HUDEP-2 (cell line): ENCODE measurements around the gene FGF14.
"Not testable (repeated sequence)": the region's sequence is repeated elsewhere in the genome, so short reads cannot be mapped to it uniquely, and the experiment has no call there.

Source experiments
- DNase-seq, 76 experiments: peaks; one replicate each; lab custom pipeline; 2025; ENCODE audit not compliant: unreplicated experiment in 76 of 76; lab: John Stamatoyannopoulos, UW

The FGF14 gene

GRCh38 chr13:102068323-102068722 lies 333.5 kb downstream of the FGF14 start:
- not testable (repeated sequence) for DNase-seq

- DNase-seq: no peak
These were observed 346.6 kb downstream of the FGF14 start for GRCh38 chr13:102055090-102055779.

GRCh38 chr13:102049853-102050252 lies 352.0 kb downstream of the FGF14 start:
- no peak for DNase-seq

- DNase-seq: no peak
These were observed 356.1 kb downstream of the FGF14 start for GRCh38 chr13:102045731-102046130.

- DNase-seq: no peak
These were observed 359.1 kb downstream of the FGF14 start for GRCh38 chr13:102042746-102043145.

GRCh38 chr13:102041544-102041943 lies 360.3 kb downstream of the FGF14 start:
- DNase-seq: no peak

- DNase-seq: no peak
These were observed 361.0 kb downstream of the FGF14 start for GRCh38 chr13:102040812-102041211.

GRCh38 chr13:102039264-102039663 lies 362.6 kb downstream of the FGF14 start:
- no peak for DNase-seq

GRCh38 chr13:102038787-102039186 lies 363.1 kb downstream of the FGF14 start:
- DNase-seq: no peak

GRCh38 chr13:102035969-102036368 lies 365.9 kb downstream of the FGF14 start:
- no peak for DNase-seq

- DNase-seq: no peak
These were observed 368.0 kb downstream of the FGF14 start for GRCh38 chr13:102033857-102034331.

- no peak for DNase-seq
These were observed 368.5 kb downstream of the FGF14 start for GRCh38 chr13:102033386-102033785.

GRCh38 chr13:102028868-102029267 lies 373.0 kb downstream of the FGF14 start:
- DNase-seq: no peak

- DNase-seq: no peak
These were observed 373.6 kb downstream of the FGF14 start for GRCh38 chr13:102028206-102028605.

GRCh38 chr13:102021777-102022176 lies 380.1 kb downstream of the FGF14 start:
- no peak for DNase-seq

- no peak for DNase-seq
These were observed 381.1 kb downstream of the FGF14 start for GRCh38 chr13:102020611-102021216.

GRCh38 chr13:102018716-102019115 lies 383.1 kb downstream of the FGF14 start:
- DNase-seq: no peak

- DNase-seq: no peak
These were observed 384.6 kb downstream of the FGF14 start for GRCh38 chr13:102017248-102017647.

- no peak for DNase-seq
These were observed 389.3 kb downstream of the FGF14 start for GRCh38 chr13:102012299-102013293.

GRCh38 chr13:102011455-102011854 lies 390.4 kb downstream of the FGF14 start:
- not testable (repeated sequence) for DNase-seq
